HG03103 (cell line): ENCODE data around the gene OR5A2.
"Not testable (repeated sequence)": the region's sequence is repeated elsewhere in the genome, so short reads cannot be mapped to it uniquely, and the experiment has no call there.

ENCODE experiments used
- ATAC-seq: cut with Tn5 transposase; IDR thresholded peaks from one replicate; pipeline ENCODE4 v1.9.1; 2021; ENCODE audit warnings: low read depth; ENCODE audit not compliant: unreplicated experiment

Gene OR5A2

GRCh38 chr11:59426361-59427067 lies at the start of gene OR5A2:
Gene OR5A2, minus strand, starts transcription at chr11:59426413. Its CDS starts 3,460 bp downstream, at chr11:59422953.
- no peak for ATAC-seq

DNA sequence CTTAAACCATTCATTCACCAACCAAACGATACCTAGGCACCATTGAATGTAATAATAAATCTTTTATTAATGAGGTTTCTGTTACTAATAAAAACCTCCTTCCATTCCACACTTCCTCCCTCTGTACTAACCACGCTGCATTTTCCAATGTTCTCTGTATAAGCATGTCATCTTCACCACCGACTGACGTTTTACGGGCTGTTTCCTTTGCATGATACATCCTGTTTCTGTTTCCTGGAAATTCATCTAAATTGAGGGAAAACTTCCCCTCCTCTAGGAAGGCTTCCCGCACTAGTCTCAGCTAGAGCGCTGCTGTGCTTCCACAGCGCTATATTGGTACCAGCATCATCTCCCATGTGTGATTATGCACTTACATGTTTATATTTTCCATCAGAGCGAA lies 49.0 kb upstream of the OR5A2 start:
- ATAC-seq = no peak

DNA sequence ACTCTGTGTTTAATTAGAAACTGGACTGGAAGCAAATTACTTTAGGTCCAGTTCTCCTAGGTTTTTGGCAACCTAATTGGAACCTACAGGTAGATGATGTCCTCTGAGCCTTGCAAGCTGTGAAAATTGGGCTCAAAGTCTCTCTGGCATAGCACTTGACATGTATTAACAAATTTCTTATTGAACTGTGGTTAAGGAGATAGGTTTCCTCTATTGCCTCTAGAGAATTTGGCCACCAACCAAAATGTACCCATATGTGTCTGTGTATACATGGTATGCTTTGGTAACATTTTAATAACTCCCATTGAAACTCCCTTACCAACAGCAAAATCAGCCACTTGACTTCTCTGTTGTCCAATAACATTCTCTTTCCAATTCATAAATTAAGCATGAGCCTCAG lies 46.8 kb upstream of the OR5A2 start, which contains the start of gene OR4D10:
TSS of gene OR4D10 (plus strand) at position 301 of the 400 bp plus-strand sequence. CDS start 4,115 bp downstream, outside the sequence.
- no peak for ATAC-seq

- ATAC-seq = no peak
Measured at GRCh38 chr11:59463190-59463641, 37.0 kb upstream of the OR5A2 start.

- no peak for ATAC-seq
Measured at GRCh38 chr11:59459916-59460315, 33.7 kb upstream of the OR5A2 start.

DNA sequence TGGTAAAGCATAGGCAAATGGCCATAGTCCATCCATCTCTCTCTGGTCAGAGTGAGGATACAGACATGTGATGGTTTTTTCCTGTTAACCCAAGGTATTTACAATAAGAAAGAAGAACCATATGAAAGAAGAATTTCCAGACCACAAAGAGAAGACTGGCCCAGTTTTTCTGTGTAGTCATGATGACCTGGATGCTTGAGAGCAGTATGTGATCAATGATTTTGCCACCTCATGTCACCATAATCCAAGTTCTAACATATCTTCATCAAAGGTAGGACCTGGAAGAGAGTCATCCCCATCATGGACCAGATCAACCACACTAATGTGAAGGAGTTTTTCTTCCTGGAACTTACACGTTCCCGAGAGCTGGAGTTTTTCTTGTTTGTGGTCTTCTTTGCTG lies 30.4 kb upstream of the OR5A2 start, which contains the start of gene OR4D6:
TSS of gene OR4D6 (plus strand) at position 301 of the 400 bp plus-strand sequence. CDS start at position 301, 0 bp downstream.
- no peak for ATAC-seq

DNA sequence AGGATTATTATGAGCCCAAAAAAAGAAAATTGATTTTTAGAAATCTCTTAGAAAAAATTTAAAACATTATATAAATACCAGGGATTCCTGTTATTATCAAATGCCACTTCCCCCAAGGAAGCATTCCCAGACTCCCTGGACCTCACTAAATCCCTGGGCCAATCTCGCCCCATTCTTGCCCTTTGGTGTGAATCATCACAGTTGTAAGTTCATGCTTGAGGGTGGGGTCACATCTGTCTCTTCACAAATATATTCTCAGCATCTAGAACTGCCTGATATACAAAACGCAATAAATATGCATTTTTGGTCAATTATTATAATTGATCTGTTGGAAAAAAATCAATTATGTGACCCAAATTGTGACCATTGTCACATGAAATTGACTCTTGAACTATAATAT lies 22.3 kb upstream of the OR5A2 start:
- no peak for ATAC-seq

GRCh38 chr11:59445624-59446023 lies 19.4 kb upstream of the OR5A2 start:
- not testable (repeated sequence) for ATAC-seq

DNA sequence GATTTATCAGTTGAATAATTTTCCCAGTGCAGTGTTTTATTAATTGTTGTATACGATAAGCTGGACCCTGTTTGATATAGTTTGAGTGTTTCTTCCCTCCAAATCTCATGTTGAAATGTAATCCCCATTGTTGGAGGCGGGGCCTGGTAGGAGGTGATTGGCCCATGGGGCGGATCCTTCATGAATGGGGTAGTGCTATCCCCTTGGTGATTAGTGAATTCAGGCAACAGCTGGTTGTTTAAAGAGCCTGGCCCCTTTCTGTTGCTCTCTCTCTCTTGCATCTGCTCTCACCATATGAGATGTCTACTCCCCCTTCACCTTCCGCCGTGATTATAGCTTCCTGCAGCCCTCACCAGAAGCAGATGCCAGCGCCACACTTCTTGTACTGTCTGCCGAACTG lies 11.6 kb upstream of the OR5A2 start:
- ATAC-seq = no peak

- ATAC-seq = no peak
Measured at GRCh38 chr11:59436169-59436568, 10.0 kb upstream of the OR5A2 start, which contains the start of gene OR5A1. Gene OR5A1, plus strand, starts transcription at chr11:59436469. Its CDS starts 6,700 bp downstream, at chr11:59443169.

- peak; percentile 74 for ATAC-seq
Measured at GRCh38 chr11:59429924-59430516, 3.8 kb upstream of the OR5A2 start.

GRCh38 chr11:59427068-59427382 lies 812 bp upstream of the OR5A2 start:
- no peak for ATAC-seq

- ATAC-seq = no peak
Measured at GRCh38 chr11:59425131-59425530, 1.1 kb downstream of the OR5A2 start.

DNA sequence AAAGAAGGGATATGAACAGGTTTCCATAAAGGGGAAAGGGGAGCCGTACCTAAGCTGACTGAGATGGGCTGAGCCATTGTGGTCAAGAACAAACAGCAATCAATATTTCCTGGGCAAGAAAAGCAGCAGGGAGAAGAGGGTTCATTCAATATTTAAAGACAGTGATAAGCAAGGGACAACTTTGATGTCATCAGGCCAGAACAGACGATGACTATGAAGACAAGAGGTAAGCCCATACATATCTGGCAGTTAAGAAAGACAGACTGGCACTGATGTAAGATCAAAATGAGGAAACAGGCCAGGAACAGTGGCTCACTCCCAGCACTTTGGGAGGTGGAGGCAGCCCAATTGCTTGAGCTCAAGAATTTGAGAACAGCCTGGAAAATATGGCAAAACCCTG lies 2.4 kb downstream of the OR5A2 start:
- ATAC-seq = no peak

GRCh38 chr11:59418156-59418555 lies 8.1 kb downstream of the OR5A2 start:
- ATAC-seq = no peak

- no peak for ATAC-seq
Measured at GRCh38 chr11:59417023-59417422, 9.2 kb downstream of the OR5A2 start.

GRCh38 chr11:59416613-59417012 lies 9.6 kb downstream of the OR5A2 start:
- no peak for ATAC-seq

- ATAC-seq = no peak
Measured at GRCh38 chr11:59415111-59415510, 11.1 kb downstream of the OR5A2 start.

GRCh38 chr11:59413646-59414045 lies 12.6 kb downstream of the OR5A2 start:
- no peak for ATAC-seq

GRCh38 chr11:59403546-59403945 lies 22.7 kb downstream of the OR5A2 start:
- ATAC-seq = no peak

GRCh38 chr11:59401262-59401552 lies 25.0 kb downstream of the OR5A2 start:
- ATAC-seq = no peak
